ENCODE results near the gene MAB21L3.

Gene MAB21L3

DNA sequence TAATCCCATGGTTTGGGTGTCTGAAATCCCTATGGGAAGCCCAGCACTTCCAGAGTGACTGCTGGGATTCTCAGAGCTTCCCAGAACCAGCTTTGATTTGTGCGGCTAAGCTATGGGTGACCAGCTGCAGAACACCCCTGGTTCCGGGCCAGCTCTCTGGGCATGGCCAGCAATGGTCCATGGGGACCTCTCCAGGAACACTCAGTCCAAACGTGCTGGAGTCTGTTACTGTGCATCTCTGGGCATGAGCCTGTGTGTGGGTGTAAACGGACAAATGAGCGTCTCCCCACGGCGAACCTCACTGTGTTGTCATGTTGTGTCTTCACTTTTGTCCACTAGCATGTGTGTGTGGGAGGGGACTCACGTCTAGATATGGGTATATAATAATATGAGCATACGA lies 54.4 kb downstream of the MAB21L3 start:
- no peak for DNase-seq (ENCODE audit: low read depth, low spot score)

GRCh38 chr1:116166011-116166571 lies 54.9 kb downstream of the MAB21L3 start:
- DNase-seq (ENCODE audit: low read depth, low spot score) = no peak

DNA sequence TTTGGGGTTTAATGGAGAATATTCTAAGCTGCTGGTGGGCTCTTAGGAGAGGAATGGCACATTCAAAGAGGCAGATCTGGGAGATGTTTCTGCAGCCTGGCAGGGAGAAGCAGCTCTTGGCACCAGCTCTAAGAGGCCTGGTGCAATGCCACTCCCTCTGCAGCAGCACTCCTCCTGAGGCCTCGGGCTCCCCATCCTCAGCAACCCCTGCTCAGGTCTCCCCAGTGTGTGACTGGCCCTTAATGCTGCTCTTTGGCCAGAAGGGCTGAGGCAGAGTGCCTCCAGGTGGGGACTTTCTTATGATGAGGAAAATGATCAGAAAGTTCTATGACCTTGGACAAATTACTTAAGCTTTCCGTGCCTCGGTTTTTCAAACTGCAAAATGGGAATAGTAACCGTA lies 55.5 kb downstream of the MAB21L3 start:
- no peak for DNase-seq (ENCODE audit: low read depth, low spot score)

- no peak for DNase-seq (ENCODE audit: low read depth, low spot score)
Measured at GRCh38 chr1:116167625-116168276, 56.6 kb downstream of the MAB21L3 start.

GRCh38 chr1:116168277-116169032 lies 57.3 kb downstream of the MAB21L3 start:
- DNase-seq (ENCODE audit: low read depth, low spot score) = no peak

DNA sequence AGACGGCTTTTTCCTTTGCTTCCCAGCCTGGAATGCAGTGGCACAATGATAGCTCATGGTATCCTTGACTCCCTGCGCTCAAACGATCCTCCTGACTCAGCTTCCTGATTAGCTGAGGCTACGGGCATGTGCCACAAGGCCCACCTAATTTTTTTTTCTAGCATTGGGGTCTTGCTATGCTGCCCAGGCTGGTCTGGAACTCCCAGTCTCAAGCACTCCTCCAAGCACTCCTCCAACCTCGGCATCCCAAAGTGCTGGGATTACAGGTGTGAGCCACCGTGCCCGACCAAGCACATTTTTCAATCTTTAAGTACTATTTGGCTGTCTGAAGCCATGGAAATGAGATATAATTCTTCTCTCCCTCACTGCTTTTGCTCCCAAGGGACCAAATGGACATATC lies 58.7 kb downstream of the MAB21L3 start:
- DNase-seq (ENCODE audit: low read depth, low spot score) = no peak

DNA sequence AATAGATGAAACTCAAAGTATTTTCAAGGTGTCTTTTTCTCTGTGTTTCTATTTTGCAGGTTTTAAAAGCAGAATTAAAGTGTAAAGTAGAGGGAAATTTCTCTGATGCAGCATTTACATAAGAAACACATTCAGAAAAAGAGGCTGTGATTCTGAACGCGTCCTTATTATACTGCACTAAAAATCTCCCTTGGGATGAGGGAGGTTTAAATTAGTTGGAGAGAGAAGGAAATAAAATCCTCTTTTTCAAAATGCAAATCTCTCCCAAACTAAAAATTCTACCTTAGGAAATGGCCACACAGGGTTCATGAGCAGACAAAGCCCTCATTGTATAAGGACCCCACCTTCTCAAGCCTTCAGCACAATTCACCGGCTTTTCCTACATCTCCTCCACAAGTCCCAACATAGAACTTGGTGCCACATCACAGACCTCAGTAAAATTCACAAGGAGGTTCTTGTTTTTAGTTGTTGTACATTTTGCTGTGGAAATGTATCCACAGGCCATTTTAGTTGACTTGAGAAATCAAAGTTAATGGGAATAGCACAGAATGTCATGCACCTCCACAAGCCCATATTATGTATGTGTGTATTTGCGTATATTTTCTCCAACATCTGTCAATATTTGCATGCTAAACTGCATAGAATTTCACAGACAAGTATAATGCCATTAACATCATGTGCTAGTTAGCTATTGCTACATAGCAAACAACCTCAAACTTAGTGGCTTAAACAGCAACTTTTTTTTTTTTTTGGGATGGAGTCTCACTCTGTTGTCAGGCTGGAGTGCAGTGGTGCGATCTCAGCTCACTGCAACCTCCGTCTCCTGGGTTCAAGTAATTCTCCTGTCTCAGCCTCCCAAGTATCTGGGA lies 59.8 kb downstream of the MAB21L3 start:
- DNase-seq (ENCODE audit: low read depth, low spot score) = no peak

- DNase-seq (ENCODE audit: low read depth, low spot score) = no peak
Measured at GRCh38 chr1:116172666-116173065, 61.5 kb downstream of the MAB21L3 start.

GRCh38 chr1:116175611-116176010 lies 64.4 kb downstream of the MAB21L3 start:
- DNase-seq (ENCODE audit: low read depth, low spot score) = no peak

GRCh38 chr1:116176306-116176789 lies 65.1 kb downstream of the MAB21L3 start:
- no peak for DNase-seq (ENCODE audit: low read depth, low spot score)

GRCh38 chr1:116177861-116178260 lies 66.7 kb downstream of the MAB21L3 start:
- no peak for DNase-seq (ENCODE audit: low read depth, low spot score)

GRCh38 chr1:116178837-116179236 lies 67.6 kb downstream of the MAB21L3 start:
- DNase-seq (ENCODE audit: low read depth, low spot score) = no peak

DNA sequence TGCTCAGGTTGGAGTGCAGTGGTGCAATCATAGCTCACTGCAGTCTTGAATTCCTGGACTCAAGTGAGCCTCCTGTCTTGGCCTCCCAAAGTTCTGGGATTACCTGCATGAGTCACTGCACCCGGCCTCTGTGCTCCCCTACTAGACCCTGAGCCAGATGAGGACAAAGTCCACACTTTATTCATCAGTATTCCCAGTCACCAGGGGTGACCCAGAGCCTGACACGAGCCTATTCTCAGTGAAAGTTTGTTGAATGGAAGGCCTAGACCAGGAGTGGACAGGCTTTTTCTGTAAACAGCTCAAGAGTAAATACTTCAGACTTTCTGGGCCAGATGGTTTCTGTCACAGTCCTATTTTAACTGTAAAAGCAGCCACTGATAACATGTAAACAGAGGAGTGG lies 68.2 kb downstream of the MAB21L3 start:
- DNase-seq (ENCODE audit: low read depth, low spot score) = no peak

GRCh38 chr1:116179964-116180363 lies 68.8 kb downstream of the MAB21L3 start:
- no peak for DNase-seq (ENCODE audit: low read depth, low spot score)

DNA sequence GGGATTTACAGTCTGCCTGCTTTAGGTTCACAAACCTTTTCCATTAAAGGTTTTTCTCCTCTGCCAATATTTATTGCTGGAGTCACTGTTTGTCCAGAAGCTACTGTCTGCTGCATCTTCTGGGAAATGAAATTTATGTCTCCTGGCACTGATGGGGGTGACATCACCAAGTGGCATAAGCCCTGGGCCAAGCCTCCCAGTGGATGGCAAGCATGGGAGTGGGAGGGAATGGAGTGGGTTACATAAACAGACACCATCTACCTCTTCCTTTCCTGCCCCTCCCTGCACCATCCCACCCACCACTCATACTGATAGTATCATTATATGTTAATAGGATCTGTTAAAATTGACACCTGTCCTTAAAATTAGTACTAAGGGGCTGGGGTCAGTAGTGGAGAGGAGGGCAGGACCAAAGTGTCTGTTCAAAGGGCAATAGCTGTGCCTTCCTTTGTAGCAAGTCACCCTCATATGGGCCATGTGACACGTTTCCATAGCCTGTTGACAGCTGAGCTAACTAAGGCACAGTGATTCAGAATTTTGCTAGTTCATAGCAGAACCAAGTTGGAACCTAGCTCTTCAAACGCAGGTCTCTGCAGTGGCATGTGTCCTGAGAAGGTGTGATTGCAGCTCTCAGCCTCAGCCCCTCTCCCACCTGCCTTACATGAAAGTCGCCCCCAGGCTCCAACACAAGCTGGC lies 71.0 kb downstream of the MAB21L3 start:
- no peak for DNase-seq (ENCODE audit: low read depth, low spot score)

Measured in smooth muscle cell of the brain vasculature (primary cell).